Activated T-helper 1 cell treated with anti-CD3 and anti-CD28 coated beads, Interleukin-2, amount 50 U/mL, for 16 hours (primary cell): Measurements from ENCODE around the gene RERE.
"Not testable (repeated sequence)": the region's sequence is repeated elsewhere in the genome, so short reads cannot be mapped to it uniquely, and the experiment has no call there.

Experiments
- DNase-seq, 2 donors: peaks; one replicate each; pipeline ENCODE4 v3.0.0-alpha.2; 2020; ENCODE audit warnings: low read depth in 1 of 2, low spot score in 1 of 2

RERE gene

GRCh38 chr1:8844501-8845006 is 27.1 kb upstream of the RERE start:
- no peak for DNase-seq

GRCh38 chr1:8841395-8841794 is 24.0 kb upstream of the RERE start:
- no peak for DNase-seq

- no peak for DNase-seq
Observed at GRCh38 chr1:8839990-8840389, 22.6 kb upstream of the RERE start.

GRCh38 chr1:8835941-8836643 is 18.7 kb upstream of the RERE start:
- DNase-seq = no peak

- no peak for DNase-seq
Observed at GRCh38 chr1:8831340-8831739, 13.9 kb upstream of the RERE start.

- DNase-seq = not testable (repeated sequence)
Observed at GRCh38 chr1:8830732-8831131, 13.3 kb upstream of the RERE start.

- DNase-seq = no peak
Observed at GRCh38 chr1:8825985-8826481, 8.6 kb upstream of the RERE start.

- no peak for DNase-seq
Observed at GRCh38 chr1:8823295-8823664, 5.8 kb upstream of the RERE start.

- no peak for DNase-seq
Observed at GRCh38 chr1:8822373-8823294, 5.2 kb upstream of the RERE start.

GRCh38 chr1:8821084-8821483 is 3.6 kb upstream of the RERE start:
- DNase-seq = no peak

- not testable (repeated sequence) for DNase-seq
Observed at GRCh38 chr1:8818789-8819188, 1.3 kb upstream of the RERE start.

GRCh38 chr1:8818325-8818775 is 910 bp upstream of the RERE start:
- DNase-seq = no peak

GRCh38 chr1:8816831-8817411 is 519 bp downstream of the RERE start:
- DNase-seq = peak in 1 of 2 donors; percentile 6

GRCh38 chr1:8816264-8816663 is 1.2 kb downstream of the RERE start:
- no peak for DNase-seq

GRCh38 chr1:8815582-8816151 is 1.8 kb downstream of the RERE start:
- DNase-seq = no peak

GRCh38 chr1:8814865-8815264 is 2.6 kb downstream of the RERE start:
- no peak for DNase-seq

GRCh38 chr1:8813991-8814390 is 3.4 kb downstream of the RERE start:
- DNase-seq = no peak

- no peak for DNase-seq
Observed at GRCh38 chr1:8813016-8813763, 4.2 kb downstream of the RERE start.

- no peak for DNase-seq
Observed at GRCh38 chr1:8812081-8812480, 5.4 kb downstream of the RERE start.

- DNase-seq = no peak
Observed at GRCh38 chr1:8810987-8811386, 6.5 kb downstream of the RERE start.

- DNase-seq = no peak
Observed at GRCh38 chr1:8809342-8809736, 8.1 kb downstream of the RERE start.
